Prostate gland (tissue), 2 donors: ENCODE results near the gene RGSL1. TPM values are rescaled to one million over a fixed set of nuclear protein-coding genes. Genes with fewer than 3 reads are reported as not detected.

Source experiments
- DNase-seq: peaks from one replicate; pipeline ENCODE4 v3.0.0-alpha.2; 2019; ENCODE audit warnings: low spot score
- H3K27ac ChIP-seq, 2 donors: fragments of 200-600 bp; sonication (generic); 2 replicates each; pipeline ENCODE4 v1.5.1; 2017 to 2019
- H3K27me3 ChIP-seq: fragments of 200-600 bp; sonication (generic); replicated peaks from 2 replicates; pipeline ENCODE4 v1.5.1; 2019; ENCODE audit not compliant: insufficient read depth
- H3K36me3 ChIP-seq, 2 donors: fragments of 200-600 bp; sonication (generic); 1 replicate in 1 of 2; 2 replicates in 1 of 2; pipeline versions ENCODE4 v1.5.1 to v1.8.1; 2017 to 2019
- H3K4me1 ChIP-seq: fragments of 200-600 bp; sonication (generic); replicated peaks from 2 replicates; pipeline ENCODE4 v1.5.1; 2019
- H3K4me3 ChIP-seq, 2 donors: fragments of 200-600 bp; sonication (generic); 2 replicates each; pipeline ENCODE4 v1.5.1; 2017 to 2019
- H3K9me3 ChIP-seq: fragments of 200-600 bp; sonication (generic); 2 replicates; pipeline ENCODE4 v1.5.1; 2017
- CTCF ChIP-seq, 4 experiments: fragments of 200-600 bp in 2 of 4; fragments of 450-650 bp in 2 of 4; sonication (generic) in 2 of 4; IDR thresholded peaks; 1 replicate in 3 of 4; 2 replicates in 1 of 4; pipeline ENCODE4 v1.5.1; 2016 to 2019; ENCODE audit warnings: antibody characterized with exemption in 4 of 4, mild to moderate bottlenecking in 2 of 4, moderate library complexity in 2 of 4
- POLR2A ChIP-seq: fragments of 450-650 bp; IDR thresholded peaks from one replicate; pipeline ENCODE4 v1.6.1; 2016; ENCODE audit warnings: antibody characterized with exemption, mild to moderate bottlenecking
- POLR2AphosphoS5 ChIP-seq: sonication (generic); formaldehyde crosslinking; IDR thresholded peaks from one replicate; pipeline ENCODE4 v1.6.1; 2017; ENCODE audit warnings: antibody characterized with exemption
- WGBS: methylation state at CpG from one replicate; pipeline ENCODE4 v1.1.5; 2018; 5-methylcytosine and 5-hydroxymethylcytosine counted together
- intact Hi-C: fragments of 100-400 bp; cut with DNase I; formaldehyde crosslinking; loops from one replicate; pipeline ENCODE4 v1.14.2; 2022
- total RNA-seq, 2 donors: library from RNA; depleted of rRNA; stranded (reverse); fragments of >200 nt; gene quantifications; one replicate each; pipeline ENCODE4 v1.1.0, GENCODE V29; 2016

Gene RGSL1
- total RNA-seq, 2 donors from 2014 or later, result 1.2 TPM; not detected in 1

DNA sequence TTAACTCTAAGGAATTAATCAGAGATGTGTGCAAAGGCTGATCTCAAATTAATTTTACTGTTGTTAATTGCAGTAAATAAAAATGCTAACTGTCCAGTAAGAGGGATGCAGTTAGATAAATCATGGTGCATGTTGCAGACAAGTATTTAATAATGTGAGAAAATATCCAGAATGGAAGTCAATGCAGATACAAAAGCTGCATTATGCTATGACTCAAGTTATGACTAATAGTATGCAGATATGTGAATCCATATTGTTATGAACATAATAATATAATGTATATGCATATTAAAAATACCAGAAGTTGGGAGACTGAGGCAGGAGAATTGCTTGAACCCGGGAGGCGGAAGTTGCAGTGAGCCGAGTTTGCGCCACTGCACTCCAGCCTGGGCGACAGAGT is 117.7 kb downstream of the RGSL1 start:
- WGBS, result 92% methylated on average over 5 of the region's 5 CpGs
- Histone ChIP-seq H3K36me3 (no peaks in the 10 kb centered on the region), H3K27me3 (no peaks in the 10 kb centered on the region), H3K4me1 (no peaks in the 10 kb centered on the region), H3K9me3 (no peaks in the 10 kb centered on the region), H3K27ac (no peak overlapping the region), H3K4me3 (no peak overlapping the region)
- DNase-seq, result no peak
- TF ChIP-seq POLR2A (no peak), POLR2AphosphoS5 (no peak), CTCF (IDR thresholded peaks at IDR 0.05) (no peak)
- intact Hi-C loops, result no loop called here

GRCh38 chr1:182568647-182569284 is 118.8 kb downstream of the RGSL1 start:
- Histone ChIP-seq H3K9me3 (no peaks in the 10 kb centered on the region), H3K27ac (no peak overlapping the region), H3K36me3 (no peaks in the 10 kb centered on the region), H3K4me3 (no peak overlapping the region), H3K27me3 (no peaks in the 10 kb centered on the region), H3K4me1 (no peaks in the 10 kb centered on the region)
- 85% methylated on average over 3 of the region's 3 CpGs for whole genome bisulfite sequencing
- intact Hi-C loops, result no loop called here
- TF ChIP-seq POLR2A, result no peak
- DNase-seq, result no peak

GRCh38 chr1:182569939-182570610 is 120.1 kb downstream of the RGSL1 start:
- Histone ChIP-seq H3K27me3 (no peaks in the 10 kb centered on the region), H3K9me3 (no peaks in the 10 kb centered on the region), H3K4me3 (no peak overlapping the region), H3K36me3 (no peaks in the 10 kb centered on the region), H3K27ac (no peak overlapping the region), H3K4me1 (no peaks in the 10 kb centered on the region)
- TF ChIP-seq POLR2A, result no peak
- no peak for TF ChIP-seq CTCF (IDR thresholded peaks at IDR 0.05)
- no peak for TF ChIP-seq POLR2AphosphoS5
- 87% methylated on average over 6 of the region's 6 CpGs for WGBS
- intact Hi-C loops, result no loop called here
- no peak for DNase-seq

GRCh38 chr1:182570611-182570970 is 120.6 kb downstream of the RGSL1 start:
- Histone ChIP-seq H3K36me3 (no peaks in the 10 kb centered on the region), H3K4me1 (no peaks in the 10 kb centered on the region), H3K9me3 (no peaks in the 10 kb centered on the region), H3K27ac (no peak overlapping the region), H3K4me3 (no peak overlapping the region), H3K27me3 (no peaks in the 10 kb centered on the region)
- no peak for DNase-seq
- no peak for TF ChIP-seq CTCF (IDR thresholded peaks at IDR 0.05)
- TF ChIP-seq POLR2A, result no peak
- TF ChIP-seq POLR2AphosphoS5, result no peak
- WGBS, result 96% methylated on average over 2 of the region's 2 CpGs
- intact Hi-C loops, result no loop called here

DNA sequence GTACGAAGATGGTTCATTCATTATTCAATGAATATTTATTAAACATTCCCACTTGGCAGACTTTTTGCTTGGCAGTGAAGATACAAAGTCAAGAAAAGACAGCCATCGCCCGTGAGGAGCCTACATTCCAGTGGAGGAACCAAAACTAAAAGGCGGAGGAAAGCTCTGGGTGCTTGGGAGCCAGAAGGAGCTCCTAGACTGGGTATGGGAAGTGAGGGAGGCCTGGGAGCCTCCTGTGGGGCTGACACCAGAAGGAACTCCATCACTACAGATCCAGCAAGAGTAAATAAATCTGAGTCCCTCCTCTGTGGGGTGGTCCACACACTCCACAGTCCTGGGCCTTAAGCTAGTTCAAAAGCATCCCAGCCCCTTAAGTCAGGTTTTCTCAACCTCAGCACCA is 124.2 kb downstream of the RGSL1 start:
- Histone ChIP-seq H3K27ac (no peak overlapping the region), H3K9me3 (no peaks in the 10 kb centered on the region), H3K4me3 (no peak overlapping the region), H3K36me3 (no peaks in the 10 kb centered on the region), H3K4me1 (no peaks in the 10 kb centered on the region), H3K27me3 (no peaks in the 10 kb centered on the region)
- DNase-seq, result no peak
- intact Hi-C loops, result no loop called here
- WGBS, result over 99% methylated on average over 4 of the region's 4 CpGs
- no peak for TF ChIP-seq CTCF (IDR thresholded peaks at IDR 0.05)
- TF ChIP-seq POLR2AphosphoS5, result no peak
